ENCODE measurements around the gene OR2A14.

DNA sequence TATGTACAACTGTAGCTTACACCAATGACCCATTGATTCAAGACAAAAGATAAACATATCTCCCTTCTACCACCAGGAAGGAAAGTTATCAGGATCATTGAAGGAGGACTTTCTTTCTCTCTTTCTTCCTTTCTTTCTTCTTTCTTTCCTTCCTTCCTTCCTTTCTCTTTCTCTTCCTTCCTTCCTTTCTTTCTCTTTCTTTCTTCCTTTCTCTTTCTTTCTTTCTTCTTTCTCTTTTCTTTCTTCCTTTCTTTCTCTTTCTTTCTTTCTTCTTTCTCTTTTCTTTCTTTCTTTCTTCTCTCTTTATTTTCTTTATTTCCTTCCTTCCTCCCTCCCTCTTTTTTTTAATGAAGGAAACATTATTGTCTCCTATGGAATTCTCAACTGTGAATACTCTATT, 24.2 kb upstream of the OR2A14 start:
- TF ChIP-seq, protein P1, sequence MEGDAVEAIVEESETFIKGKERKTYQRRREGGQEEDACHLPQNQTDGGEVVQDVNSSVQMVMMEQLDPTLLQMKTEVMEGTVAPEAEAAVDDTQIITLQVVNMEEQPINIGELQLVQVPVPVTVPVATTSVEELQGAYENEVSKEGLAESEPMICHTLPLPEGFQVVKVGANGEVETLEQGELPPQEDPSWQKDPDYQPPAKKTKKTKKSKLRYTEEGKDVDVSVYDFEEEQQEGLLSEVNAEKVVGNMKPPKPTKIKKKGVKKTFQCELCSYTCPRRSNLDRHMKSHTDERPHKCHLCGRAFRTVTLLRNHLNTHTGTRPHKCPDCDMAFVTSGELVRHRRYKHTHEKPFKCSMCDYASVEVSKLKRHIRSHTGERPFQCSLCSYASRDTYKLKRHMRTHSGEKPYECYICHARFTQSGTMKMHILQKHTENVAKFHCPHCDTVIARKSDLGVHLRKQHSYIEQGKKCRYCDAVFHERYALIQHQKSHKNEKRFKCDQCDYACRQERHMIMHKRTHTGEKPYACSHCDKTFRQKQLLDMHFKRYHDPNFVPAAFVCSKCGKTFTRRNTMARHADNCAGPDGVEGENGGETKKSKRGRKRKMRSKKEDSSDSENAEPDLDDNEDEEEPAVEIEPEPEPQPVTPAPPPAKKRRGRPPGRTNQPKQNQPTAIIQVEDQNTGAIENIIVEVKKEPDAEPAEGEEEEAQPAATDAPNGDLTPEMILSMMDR (IDR thresholded peaks at IDR 0.05; ENCODE audit: low read length), result no peak
- TF ChIP-seq EZH2 (IDR thresholded peaks at IDR 0.05; ENCODE audit: borderline replicate concordance, low read length), result no peak
